IMR-90 (cell line): ENCODE measurements around the gene ZBTB8A. TPM values are rescaled to one million over a fixed set of nuclear protein-coding genes. Genes with fewer than 3 reads are reported as not detected.
A peak's percentile ranks its signal among the peaks of the same experiment; 100 is the strongest.

Source experiments
- CEBPB ChIP-seq: IDR thresholded peaks from 2 replicates; pipeline ENCODE4 v1.6.1; 2012; ENCODE audit warnings: low read depth, low read length, improper control_type of control experiment
- ELK1 ChIP-seq: fragments of 150-350 bp; IDR thresholded peaks from 2 replicates; pipeline ENCODE4 v1.6.1; 2016; ENCODE audit warnings: low read depth, mild to moderate bottlenecking, low read length, moderate library complexity, borderline replicate concordance
- MAZ ChIP-seq: IDR thresholded peaks from 2 replicates; pipeline ENCODE4 v1.6.1; 2012; ENCODE audit warnings: low read depth, mild to moderate bottlenecking, low read length, improper control_type of control experiment, moderate library complexity, borderline replicate concordance
- polyA plus RNA-seq, 3 experiments: library from polyadenylated mRNA; depleted of rRNA; stranded (reverse); fragments of >200 nt; gene quantifications; 2 replicates each; pipeline ENCODE4 v1.2.3, GENCODE V29; 2012; ENCODE audit warnings: low replicate concordance in 1 of 3
- total RNA-seq: library from RNA; depleted of rRNA; stranded (reverse); fragments of >200 nt; gene quantifications from 2 replicates; pipeline ENCODE4 v1.2.3, GENCODE V29; 2012

Gene ZBTB8A
- total and polyA plus RNA-seq, 2 of the 4 experiments (the other 2 are of a cell fraction), result 2.1 to 6.1 TPM

DNA sequence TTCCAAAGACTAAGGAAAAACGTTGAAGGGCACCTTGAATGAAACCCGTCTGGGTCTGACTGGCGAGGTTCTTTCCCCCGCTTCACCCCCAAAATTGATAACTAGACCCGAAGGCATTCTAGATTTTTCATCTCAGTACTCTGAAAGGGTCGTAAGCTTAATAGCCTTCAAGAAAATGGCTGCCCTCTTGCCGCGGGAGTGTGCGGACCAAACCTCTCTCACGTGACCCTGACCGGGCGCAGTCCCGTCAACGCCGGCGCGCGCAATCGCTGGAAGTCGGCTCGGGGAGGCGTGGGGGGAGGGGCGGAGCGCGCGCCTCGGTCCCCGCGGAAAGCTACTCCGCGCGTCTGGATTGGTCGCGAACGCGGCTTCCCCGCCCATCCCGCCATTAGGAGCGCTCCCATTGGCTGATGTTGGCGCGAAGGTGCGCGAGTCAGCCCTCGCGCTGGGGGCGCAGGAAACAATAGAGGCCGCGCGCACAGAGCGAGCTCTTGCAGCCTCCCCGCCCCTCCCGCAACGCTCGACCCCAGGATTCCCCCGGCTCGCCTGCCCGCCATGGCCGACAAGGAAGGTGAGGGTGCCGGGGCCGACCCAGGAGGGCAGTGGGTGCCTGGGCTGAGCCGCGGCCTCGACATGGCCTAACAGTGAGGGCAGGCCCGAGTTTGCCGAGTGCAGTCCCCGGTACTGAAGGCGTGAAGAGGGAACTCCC lies 111.7 kb downstream of the ZBTB8A start, which contains the start of gene RBBP4 (continued):
- TF ChIP-seq ELK1 (no peak), CEBPB (no peak), MAZ (peak; percentile 68; the same call in 1 of the 2 replicates)
